ENCODE results near the gene L3MBTL3.

DNA sequence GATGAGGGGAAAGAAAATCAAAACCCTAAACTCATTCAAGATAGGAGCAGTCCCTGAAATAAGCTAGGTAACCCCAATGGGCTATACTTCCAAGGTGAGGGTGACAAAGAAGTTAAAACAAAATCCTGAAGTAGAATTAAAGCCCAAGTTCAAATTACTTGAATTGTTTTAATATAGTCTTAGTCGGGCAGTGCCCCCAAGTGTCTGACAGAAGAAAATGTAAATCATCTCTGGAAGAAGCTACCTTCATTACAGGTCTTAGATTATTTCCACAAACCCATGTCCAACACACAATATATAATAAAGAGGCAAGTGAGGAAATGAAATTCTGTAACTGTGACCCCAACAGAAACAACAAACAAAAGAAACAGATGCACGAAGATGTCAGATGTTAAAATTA, 36.8 kb upstream of the L3MBTL3 start:
- TF ChIP-seq, protein P1, sequence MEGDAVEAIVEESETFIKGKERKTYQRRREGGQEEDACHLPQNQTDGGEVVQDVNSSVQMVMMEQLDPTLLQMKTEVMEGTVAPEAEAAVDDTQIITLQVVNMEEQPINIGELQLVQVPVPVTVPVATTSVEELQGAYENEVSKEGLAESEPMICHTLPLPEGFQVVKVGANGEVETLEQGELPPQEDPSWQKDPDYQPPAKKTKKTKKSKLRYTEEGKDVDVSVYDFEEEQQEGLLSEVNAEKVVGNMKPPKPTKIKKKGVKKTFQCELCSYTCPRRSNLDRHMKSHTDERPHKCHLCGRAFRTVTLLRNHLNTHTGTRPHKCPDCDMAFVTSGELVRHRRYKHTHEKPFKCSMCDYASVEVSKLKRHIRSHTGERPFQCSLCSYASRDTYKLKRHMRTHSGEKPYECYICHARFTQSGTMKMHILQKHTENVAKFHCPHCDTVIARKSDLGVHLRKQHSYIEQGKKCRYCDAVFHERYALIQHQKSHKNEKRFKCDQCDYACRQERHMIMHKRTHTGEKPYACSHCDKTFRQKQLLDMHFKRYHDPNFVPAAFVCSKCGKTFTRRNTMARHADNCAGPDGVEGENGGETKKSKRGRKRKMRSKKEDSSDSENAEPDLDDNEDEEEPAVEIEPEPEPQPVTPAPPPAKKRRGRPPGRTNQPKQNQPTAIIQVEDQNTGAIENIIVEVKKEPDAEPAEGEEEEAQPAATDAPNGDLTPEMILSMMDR (IDR thresholded peaks at IDR 0.05; ENCODE audit: poor library complexity, severe bottlenecking), result no peak
- TF ChIP-seq EZH2 (IDR thresholded peaks at IDR 0.05; ENCODE audit: borderline replicate concordance, insufficient read depth, low read length, poor library complexity, severe bottlenecking), result no peak

All from neural cell (in vitro differentiated cells).